ENCODE data around the gene ANXA11. TPM values are rescaled to one million over a fixed set of nuclear protein-coding genes. Genes with fewer than 3 reads are reported as not detected.
"Not testable (repeated sequence)": the region's sequence is repeated elsewhere in the genome, so short reads cannot be mapped to it uniquely, and the experiment has no call there.

ANXA11 gene
- total RNA-seq (100 to 1,000 TPM in 1 of 4 donors, 10 to 100 TPM in 3; 63.2 to 109 (median 75.7) TPM), polyA plus RNA-seq (100 to 1,000 TPM; 170 to 323 (median 199) TPM)

DNA sequence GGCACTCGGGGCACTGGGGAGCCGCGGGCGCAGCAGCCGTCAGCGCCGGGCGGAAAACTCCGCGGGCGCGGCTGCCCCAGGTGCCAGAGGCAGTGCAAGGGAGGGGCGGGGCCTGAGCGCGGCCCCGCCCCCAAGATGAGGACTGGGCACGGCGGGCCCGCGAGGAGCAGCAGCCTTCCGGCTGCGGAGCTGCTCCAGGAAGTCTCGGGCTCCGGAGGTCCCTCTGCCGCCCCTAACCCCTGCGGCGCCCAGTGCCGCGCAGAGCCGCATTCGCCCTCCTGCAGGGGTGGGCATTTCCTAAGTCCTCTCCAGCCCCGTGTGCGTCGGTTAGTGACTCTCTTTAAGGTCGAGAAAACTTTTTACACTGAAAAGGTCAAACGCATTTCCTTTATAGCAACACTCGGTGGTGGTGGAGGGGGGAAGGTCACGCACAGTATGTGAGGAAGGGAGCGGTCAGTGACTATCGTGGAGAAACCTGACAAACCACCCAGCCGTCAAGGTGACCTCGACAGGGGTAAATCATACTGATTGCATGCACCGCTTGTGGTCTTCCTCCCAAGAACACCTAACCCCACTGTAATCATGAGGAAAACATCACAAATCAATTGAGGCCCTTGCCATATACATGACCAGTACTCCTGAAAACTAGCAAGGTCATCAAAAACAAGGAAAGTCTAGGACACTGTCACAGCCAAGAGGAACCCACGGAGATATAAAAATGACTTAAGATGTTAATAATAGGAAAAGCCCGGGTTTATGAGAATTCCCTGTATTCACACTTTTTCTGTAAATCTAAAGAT, at the start of gene ANXA11:
ANXA11 (minus strand) TSS at position 61 of the 800 bp plus-strand sequence. CDS start 32,676 bp downstream, outside the sequence.
- peak; percentile 91 for DNase-seq
- Histone ChIP-seq H3K36me3 (no peaks in the 10 kb centered on the region), H3K4me3 (peak within 1 kb of the TSS; percentile 70 to 93 (median 86)), H3K4me1 (peaks cover 0 to 77% (median 63%) of the 10 kb centered on the region in 4 donors), H3K9me3 (no peaks in the 10 kb centered on the region), H3K27ac (peak within 1 kb of the TSS; percentile 96 to 99 (median 96)), H3K27me3 (no peaks in the 10 kb centered on the region)
- TF ChIP-seq, protein P1, sequence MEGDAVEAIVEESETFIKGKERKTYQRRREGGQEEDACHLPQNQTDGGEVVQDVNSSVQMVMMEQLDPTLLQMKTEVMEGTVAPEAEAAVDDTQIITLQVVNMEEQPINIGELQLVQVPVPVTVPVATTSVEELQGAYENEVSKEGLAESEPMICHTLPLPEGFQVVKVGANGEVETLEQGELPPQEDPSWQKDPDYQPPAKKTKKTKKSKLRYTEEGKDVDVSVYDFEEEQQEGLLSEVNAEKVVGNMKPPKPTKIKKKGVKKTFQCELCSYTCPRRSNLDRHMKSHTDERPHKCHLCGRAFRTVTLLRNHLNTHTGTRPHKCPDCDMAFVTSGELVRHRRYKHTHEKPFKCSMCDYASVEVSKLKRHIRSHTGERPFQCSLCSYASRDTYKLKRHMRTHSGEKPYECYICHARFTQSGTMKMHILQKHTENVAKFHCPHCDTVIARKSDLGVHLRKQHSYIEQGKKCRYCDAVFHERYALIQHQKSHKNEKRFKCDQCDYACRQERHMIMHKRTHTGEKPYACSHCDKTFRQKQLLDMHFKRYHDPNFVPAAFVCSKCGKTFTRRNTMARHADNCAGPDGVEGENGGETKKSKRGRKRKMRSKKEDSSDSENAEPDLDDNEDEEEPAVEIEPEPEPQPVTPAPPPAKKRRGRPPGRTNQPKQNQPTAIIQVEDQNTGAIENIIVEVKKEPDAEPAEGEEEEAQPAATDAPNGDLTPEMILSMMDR (IDR thresholded peaks at IDR 0.05): no peak
- TF ChIP-seq POLR2A (IDR thresholded peaks at IDR 0.05): peak; percentile 91 to 95
- TF ChIP-seq EP300 (IDR thresholded peaks at IDR 0.05): peak in 1 of 4 donors; percentile 3
- peak; percentile 79 to 95 (median 94) for TF ChIP-seq POLR2AphosphoS5 (IDR thresholded peaks at IDR 0.05)
- intact Hi-C loops (cut with DNase I): loop anchor here (2.0 to 10.0 kb wide), 3 partner anchors 47 to 831 kb away; partner anchors contain the start of gene TMEM254
- 3% methylated on average over 45 of the region's 45 CpGs for WGBS, 2 donors

DNA sequence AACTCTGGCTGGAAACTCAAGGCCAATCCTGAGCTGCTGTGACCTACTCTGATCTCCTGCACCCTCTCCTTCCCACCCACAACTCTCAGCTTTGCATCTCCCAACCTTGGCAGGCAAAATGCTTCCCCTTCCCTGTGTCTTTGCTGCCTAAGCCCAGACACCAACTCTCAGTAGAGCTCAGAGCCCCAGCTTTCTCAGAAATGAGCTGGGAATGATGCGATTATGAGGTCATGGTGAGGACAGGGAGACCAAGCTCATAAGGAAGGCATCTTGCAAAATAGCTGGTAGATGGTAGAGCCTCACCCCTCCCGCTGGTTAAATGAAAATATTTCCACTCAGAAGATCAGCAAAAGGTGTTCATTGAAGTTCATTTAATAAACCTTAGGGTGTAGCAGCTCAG, 49.4 kb upstream of the ANXA11 start:
- DNase-seq; H3K9me3 ChIP-seq; H3K4me1 ChIP-seq; H3K27ac ChIP-seq; intact Hi-C loops (cut with DNase I); H3K27me3 ChIP-seq; H3K36me3 ChIP-seq; H3K4me3 ChIP-seq: not testable (repeated sequence)
- no CpG with 5 or more reads among the region's 2 CpGs for WGBS, 2 donors

DNA sequence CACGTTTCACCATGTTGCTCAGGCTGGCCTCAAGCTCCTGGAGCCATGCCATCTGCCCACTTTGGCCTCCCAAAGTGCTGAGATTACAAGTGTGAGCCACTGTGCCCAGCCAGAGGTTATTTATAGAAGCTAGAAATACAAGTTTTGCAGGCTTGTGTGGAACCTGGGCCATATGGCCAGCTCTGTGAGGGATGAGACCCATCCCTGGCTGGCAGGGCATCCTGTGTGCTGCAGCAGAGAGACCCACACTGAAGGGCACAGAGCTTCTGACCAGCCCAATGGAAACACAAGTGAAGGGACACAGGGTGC, 48.6 kb upstream of the ANXA11 start:
- intact Hi-C loops (cut with DNase I): not testable (repeated sequence)
- WGBS, 2 donors: 8 to 36% methylated on average over 1 of the region's 1 CpG

DNA sequence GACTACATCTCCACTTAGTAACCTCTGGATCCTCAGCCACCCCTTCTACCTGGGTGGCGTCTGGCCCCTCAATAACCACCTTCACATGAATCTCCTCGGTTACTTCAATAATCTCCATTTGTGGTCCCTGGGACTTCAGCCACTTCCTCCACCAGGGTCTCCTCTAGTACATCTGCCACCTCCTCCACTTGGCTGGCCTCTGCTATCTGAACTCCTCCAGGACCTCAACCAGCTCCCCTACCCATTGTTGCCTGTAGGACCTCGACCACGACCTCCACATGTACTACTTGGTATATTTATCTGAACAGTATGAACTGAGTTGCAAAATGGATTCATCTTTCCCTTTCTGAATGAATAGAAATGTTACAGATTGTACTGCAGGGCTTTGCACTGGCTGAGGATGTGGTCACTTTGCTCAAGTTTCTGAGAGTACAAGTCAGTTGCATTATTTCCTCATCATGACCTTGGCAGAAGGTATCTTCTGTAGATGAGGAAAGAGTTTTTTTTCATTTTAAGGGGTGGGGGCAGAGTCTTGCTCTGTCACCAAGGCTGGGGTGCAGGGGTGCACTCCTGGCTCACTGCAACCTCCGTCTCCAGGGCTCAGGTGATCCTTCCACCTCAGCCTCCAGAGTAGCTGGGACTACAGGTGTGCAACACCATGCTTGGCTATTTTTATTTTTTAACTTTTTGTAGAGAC, 48.1 kb upstream of the ANXA11 start:
- H3K36me3 ChIP-seq: no peaks in the 10 kb centered on the region
- H3K9me3 ChIP-seq: no peaks in the 10 kb centered on the region
- H3K27me3 ChIP-seq: no peaks in the 10 kb centered on the region
- DNase-seq: no peak
- no peak overlapping the region for H3K4me3 ChIP-seq
- no peaks in the 10 kb centered on the region for H3K4me1 ChIP-seq
- intact Hi-C loops (cut with DNase I): no loop called here
- TF ChIP-seq POLR2A (IDR thresholded peaks at IDR 0.05) (no peak), POLR2AphosphoS5 (IDR thresholded peaks at IDR 0.05) (no peak), EP300 (IDR thresholded peaks at IDR 0.05) (no peak)
- TF ChIP-seq, protein P1 (IDR thresholded peaks at IDR 0.05): no peak
- no peak overlapping the region for H3K27ac ChIP-seq
- 74 to 85% methylated on average over 5 of the region's 5 CpGs for WGBS, 2 donors

More for the DNA sequence above, 48.6 kb upstream of the ANXA11 start:
- not testable (repeated sequence) for H3K36me3 ChIP-seq, H3K27ac ChIP-seq, H3K9me3 ChIP-seq, H3K4me1 ChIP-seq, DNase-seq, H3K27me3 ChIP-seq, H3K4me3 ChIP-seq

DNA sequence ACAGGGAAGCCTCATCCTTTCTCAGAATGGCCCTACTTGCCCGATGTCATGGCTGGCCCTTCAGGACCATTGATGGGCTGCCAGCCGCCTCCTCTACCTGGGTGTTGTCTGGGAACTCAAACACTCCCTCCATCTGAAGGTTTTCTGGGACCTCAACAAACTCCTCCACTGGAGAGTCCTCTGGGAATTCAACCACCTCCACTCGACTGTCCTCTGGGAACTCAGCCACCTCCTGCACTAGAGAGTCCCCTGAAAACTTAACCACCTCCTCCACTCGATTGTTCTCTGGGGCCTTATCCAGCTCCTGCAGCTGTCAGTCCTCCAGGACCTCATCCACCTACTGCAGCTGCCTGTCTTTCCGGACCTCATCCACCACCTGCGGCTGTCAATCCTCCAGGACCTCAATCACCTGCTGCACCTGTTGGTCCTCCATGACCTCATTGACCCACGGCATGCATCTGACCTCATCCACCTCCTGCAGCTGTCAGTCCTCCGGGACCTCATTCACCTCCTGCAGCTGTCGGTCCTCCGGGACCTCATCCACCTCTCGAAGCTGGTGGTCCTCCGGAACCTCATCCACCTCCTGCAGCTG, 47.1 kb upstream of the ANXA11 start:
- DNase-seq: no peak
- 74 to 88% methylated on average over 12 of the region's 12 CpGs for WGBS, 2 donors
- Histone ChIP-seq H3K9me3 (no peaks in the 10 kb centered on the region), H3K27ac (no peak overlapping the region), H3K27me3 (no peaks in the 10 kb centered on the region), H3K36me3 (no peaks in the 10 kb centered on the region), H3K4me1 (no peaks in the 10 kb centered on the region), H3K4me3 (no peak overlapping the region)
- TF ChIP-seq POLR2AphosphoS5 (IDR thresholded peaks at IDR 0.05): no peak
- TF ChIP-seq POLR2A (IDR thresholded peaks at IDR 0.05): no peak
- TF ChIP-seq EP300 (IDR thresholded peaks at IDR 0.05): no peak
- TF ChIP-seq, protein P1 (IDR thresholded peaks at IDR 0.05): no peak
- intact Hi-C loops (cut with DNase I): no loop called here

DNA sequence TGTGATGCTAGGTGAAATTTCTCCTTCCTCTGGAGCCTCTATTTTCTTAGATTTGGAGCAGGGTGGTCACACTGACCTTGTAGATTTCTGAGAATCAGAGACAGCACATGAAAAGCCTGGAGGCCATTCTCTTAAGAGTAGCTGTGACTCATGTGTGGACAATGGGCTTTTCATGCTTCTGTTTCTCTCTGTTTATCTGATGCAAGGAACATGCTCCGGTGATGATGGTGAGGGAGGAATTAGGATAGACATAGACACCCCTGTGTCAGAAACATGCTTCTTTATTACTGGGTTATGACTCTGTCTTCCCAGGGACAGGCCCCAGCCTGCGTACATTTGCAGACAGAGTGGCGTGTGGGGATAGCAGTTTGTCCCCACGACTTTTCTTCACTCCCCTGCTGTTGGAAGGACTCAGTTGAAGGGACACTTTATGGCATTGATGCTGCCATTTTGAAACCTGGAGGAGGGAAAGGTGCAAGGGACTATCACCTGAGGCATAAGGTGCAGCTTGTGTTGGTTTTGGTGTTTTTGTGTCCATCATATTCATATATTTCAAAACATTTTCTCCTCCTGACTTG, 46.5 kb upstream of the ANXA11 start:
- intact Hi-C loops (cut with DNase I); H3K27me3 ChIP-seq; H3K4me3 ChIP-seq; H3K9me3 ChIP-seq; H3K36me3 ChIP-seq; DNase-seq; H3K27ac ChIP-seq; H3K4me1 ChIP-seq: not testable (repeated sequence)
- 91 to 93% methylated on average over 3 of the region's 4 CpGs for WGBS, 2 donors

DNA sequence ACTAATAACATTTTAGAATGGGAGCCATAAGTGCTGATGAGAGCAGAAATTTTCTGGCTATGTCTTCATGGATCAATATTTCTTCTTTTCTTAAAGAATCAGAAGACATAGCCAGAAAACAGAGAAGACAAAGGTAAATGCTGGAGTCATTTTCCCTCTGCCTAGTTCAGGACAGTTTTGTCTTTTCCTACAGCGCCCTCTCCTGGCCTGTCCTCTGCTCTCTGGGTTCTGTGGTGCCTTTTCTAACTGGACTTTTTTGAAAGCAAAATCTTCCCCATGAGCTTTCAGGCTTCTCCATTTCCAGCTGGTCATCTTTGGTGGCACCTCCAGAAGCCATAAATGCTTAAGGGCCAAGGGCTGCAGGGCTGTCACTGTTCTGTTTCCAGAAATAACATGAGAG, 45.1 kb upstream of the ANXA11 start:
- no CpG with 5 or more reads among the region's 1 CpG for WGBS, 2 donors
- H3K27me3 ChIP-seq; H3K4me3 ChIP-seq; H3K9me3 ChIP-seq; H3K36me3 ChIP-seq; H3K27ac ChIP-seq; H3K4me1 ChIP-seq; intact Hi-C loops (cut with DNase I); DNase-seq: not testable (repeated sequence)

DNA sequence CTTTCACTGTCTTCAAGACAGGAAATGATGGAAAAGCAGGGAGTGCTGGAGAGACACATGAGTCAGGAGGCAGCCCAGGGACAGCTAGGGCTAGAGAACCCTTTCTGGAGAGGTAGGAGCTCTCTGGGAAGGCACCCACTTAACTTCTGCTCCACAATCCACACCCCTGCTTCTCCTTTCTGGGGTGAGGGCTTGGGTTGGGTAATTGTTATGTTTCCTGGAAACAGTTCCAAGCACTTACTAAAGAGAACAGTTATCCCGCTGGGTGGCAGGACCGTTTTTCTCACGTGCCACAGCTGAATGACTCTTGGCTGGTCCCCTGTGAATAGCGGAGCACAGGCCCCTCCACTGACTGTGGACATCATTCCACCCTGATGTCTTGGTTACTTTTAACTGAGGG, 44.6 kb upstream of the ANXA11 start:
- H3K27ac ChIP-seq; H3K36me3 ChIP-seq; H3K27me3 ChIP-seq; DNase-seq; H3K9me3 ChIP-seq; intact Hi-C loops (cut with DNase I); H3K4me1 ChIP-seq; H3K4me3 ChIP-seq: not testable (repeated sequence)
- WGBS, 2 donors: 30 to 69% methylated on average over 3 of the region's 4 CpGs
